Esophagus mucosa (tissue), 1 donor: Measurements from ENCODE around the gene VPS18. TPM values are rescaled to one million over a fixed set of nuclear protein-coding genes. Genes with fewer than 3 reads are reported as not detected.
A peak's percentile ranks its signal among the peaks of the same experiment; 100 is the strongest.

ENCODE experiments used
- ATAC-seq: fragments of 200-7000 bp; cut with Tn5 transposase; one replicate; pipeline ENCODE4 v1.9.1; 2020
- total RNA-seq: library from RNA; stranded (reverse); gene quantifications from one replicate; pipeline ENCODE4 v1.2.4, GENCODE V29; 2023
- donor health status: DM: yes; HTN: yes; CAD: no.

Gene VPS18
- total RNA-seq, 1 donor from 2014 or later: 10.9 TPM

GRCh38 chr15:40871749-40872617 is 22.3 kb upstream of the VPS18 start:
- peak; percentile 77 for ATAC-seq

GRCh38 chr15:40872791-40873693 is 21.2 kb upstream of the VPS18 start:
- no peak for ATAC-seq

GRCh38 chr15:40873694-40874561 is 20.3 kb upstream of the VPS18 start, which contains the start of gene RHOV:
Gene RHOV, minus strand, starts transcription at chr15:40874234. Its CDS starts 95 bp downstream, at chr15:40874139.
- ATAC-seq: peak; percentile 73

- ATAC-seq: no peak
Measured at GRCh38 chr15:40875991-40876730, 18.1 kb upstream of the VPS18 start.

GRCh38 chr15:40877694-40878093 is 16.6 kb upstream of the VPS18 start:
- ATAC-seq: no peak

DNA sequence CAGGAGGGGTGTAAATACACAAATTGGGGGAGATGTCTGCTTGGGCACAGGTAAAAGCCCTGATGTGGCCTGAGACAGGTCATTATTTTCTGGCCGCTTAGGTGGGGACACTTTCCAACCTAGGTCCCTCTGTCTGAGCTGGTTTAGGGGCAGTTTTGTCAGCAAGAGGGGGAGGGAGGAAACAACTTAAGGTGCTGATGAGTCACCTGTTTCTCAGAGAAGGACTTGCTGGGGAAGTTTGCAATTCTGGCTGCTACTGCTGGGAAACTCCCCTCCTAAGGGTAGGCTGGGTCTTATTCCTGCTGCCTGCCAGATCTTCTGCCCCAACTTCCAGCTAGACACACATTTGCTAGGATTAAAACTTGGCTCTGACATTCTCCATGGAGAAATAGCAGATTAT is 15.5 kb upstream of the VPS18 start:
- peak; percentile 77 for ATAC-seq

- peak; percentile 82 for ATAC-seq
Measured at GRCh38 chr15:40879609-40880008, 14.6 kb upstream of the VPS18 start.

GRCh38 chr15:40881351-40881750 is 12.9 kb upstream of the VPS18 start:
- no peak for ATAC-seq

DNA sequence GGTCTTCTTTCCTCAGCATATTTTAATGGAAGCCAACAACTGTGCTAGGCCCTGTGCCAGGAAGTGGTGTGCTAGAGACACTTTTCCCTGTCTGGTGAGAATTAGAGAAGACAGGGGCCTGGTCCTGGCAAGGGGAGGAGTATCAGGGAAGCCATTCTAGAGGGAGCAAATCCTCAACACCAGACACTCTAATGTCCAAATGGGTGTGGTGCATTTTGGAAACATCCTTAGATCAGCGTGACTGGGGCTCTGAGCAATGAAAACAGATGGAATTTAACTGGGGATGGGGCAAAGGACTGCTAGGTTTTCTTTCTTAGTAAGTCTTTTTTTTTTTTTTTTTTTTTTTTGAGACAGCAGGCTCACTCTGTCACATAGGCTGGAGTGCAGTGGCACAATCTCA is 7.7 kb upstream of the VPS18 start:
- no peak for ATAC-seq

DNA sequence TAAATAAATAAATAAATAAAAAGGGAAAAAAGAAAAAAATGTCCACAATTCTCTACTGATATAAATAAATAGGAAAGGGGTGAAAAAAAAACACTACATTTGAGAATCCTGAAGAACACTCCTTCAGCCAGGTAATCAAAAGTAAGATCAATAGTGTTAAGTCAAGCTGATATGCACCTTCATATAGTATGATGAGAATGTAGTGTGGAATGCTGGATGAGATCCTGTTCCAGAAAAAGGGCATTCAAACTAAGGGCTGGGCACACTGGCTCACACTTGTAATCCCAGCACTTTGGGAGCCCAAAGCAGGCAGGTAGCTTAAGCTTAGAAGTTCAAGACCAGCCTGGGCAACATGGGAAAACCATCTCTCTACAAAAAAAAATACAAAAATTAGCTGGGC is 5.1 kb upstream of the VPS18 start:
- no peak for ATAC-seq

DNA sequence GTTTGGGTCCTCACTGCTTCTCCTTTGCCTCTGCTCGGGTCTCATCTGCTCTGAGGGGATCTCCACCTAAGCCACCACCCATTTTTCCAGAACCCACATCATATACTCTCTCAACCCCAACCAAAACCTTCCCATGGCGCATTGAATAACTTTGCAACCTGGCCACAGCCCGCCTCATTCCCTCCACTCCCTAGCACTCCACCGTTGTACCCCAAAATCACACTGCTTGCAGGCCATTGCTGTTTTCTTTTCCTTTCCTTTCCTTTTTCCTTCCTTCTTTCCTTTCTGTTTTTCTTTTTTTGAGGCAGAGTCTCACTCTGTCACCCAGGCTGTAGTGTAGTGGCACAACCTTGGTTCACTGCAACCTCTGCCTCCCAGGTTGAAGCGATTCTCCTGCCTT is 3.1 kb upstream of the VPS18 start:
- no peak for ATAC-seq

DNA sequence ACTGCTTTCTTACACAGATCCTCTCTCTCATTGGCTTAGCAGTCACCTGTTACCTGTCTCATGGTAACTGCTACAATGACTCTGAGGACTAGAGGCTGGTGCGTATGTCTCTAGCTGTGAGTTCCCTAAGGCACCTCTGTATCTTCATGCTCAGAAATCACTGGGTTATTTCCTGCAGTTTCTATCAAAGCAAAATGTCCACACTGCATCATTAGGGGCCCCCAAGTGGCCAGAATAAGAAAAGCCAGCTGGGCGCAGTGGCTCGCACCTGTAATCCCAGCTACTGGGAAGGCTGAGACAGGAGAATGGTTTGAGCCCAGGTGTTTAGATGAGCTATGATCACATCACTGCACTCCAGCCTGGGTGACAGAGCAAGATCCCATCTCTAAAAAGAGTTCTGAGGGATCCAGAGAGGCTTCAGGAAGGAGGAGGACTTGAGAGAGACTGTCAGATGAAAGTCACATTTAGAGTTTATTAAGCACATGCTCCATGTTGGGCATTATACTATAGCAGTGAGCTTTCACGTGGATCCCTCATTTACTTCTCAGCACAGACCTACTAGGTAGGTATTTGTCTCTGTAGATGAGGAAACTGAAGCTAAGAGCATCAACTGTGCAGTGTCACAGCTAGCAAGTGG is 2.3 kb upstream of the VPS18 start:
- ATAC-seq: peak; percentile 36

- ATAC-seq: no peak
Measured at GRCh38 chr15:40892447-40893012, 1.7 kb upstream of the VPS18 start.

GRCh38 chr15:40893019-40893670 is 1.1 kb upstream of the VPS18 start:
- ATAC-seq: peak; percentile 7

DNA sequence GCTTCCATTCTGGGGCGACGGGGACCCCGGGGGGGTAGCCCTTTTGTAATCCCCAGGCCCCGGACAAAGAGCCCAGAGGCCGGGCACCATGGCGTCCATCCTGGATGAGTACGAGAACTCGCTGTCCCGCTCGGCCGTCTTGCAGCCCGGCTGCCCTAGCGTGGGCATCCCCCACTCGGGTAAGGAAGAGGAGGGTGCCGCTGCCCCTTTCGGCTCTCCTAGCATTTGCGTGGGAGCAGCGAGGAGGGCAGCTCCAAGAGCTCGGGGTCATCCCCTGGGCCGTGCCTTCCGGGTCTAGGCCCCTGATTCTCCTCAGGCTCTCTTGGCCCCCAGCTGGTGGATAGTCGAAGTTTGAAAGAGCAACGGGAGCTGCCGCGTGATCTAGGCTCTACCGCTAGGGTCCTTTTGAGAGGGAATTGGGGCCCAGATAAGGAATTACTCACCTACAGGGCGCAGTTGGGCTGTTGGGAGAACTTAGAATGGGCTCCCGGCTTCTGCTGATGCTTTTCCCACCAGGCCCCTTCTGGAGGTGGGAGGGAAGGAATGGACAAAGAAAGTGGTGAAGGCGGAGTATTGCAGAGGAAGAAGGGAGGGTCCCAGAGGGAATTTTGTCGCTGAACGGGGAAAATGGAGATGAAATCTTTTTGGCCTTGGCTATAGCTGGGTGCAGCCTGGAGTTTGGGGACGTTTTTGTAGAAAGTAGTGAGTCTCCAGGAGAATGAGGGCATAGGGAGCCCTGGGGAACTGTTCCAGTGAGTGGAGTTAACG is 615 bp downstream of the VPS18 start:
- ATAC-seq: peak; percentile 34

GRCh38 chr15:40899536-40900207 is 5.4 kb downstream of the VPS18 start:
- no peak for ATAC-seq

DNA sequence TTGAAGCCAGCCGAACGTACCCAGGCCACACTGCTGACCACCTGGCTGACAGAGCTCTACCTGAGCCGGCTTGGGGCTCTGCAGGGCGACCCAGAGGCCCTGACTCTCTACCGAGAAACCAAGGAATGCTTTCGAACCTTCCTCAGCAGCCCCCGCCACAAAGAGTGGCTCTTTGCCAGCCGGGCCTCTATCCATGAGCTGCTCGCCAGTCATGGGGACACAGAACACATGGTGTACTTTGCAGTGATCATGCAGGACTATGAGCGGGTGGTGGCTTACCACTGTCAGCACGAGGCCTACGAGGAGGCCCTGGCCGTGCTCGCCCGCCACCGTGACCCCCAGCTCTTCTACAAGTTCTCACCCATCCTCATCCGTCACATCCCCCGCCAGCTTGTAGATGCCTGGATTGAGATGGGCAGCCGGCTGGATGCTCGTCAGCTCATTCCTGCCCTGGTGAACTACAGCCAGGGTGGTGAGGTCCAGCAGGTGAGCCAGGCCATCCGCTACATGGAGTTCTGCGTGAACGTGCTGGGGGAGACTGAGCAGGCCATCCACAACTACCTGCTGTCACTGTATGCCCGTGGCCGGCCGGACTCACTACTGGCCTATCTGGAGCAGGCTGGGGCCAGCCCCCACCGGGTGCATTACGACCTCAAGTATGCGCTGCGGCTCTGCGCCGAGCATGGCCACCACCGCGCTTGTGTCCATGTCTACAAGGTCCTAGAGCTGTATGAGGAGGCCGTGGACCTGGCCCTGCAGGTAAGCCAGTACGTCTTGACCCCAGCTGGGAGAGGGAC is 6.2 kb downstream of the VPS18 start:
- ATAC-seq: no peak

- no peak for ATAC-seq
Measured at GRCh38 chr15:40901053-40901443, 6.8 kb downstream of the VPS18 start.
